Breast epithelium (tissue), 4 donors: ENCODE results near the gene ABHD11. TPM values are rescaled to one million over a fixed set of nuclear protein-coding genes. Genes with fewer than 3 reads are reported as not detected.

ENCODE experiments used
- DNase-seq, 2 donors: peaks; one replicate each; pipeline ENCODE4 v3.0.0-alpha.2; 2019; ENCODE audit warnings: low spot score in 2 of 2
- H3K27ac ChIP-seq, 2 donors: fragments of 200-600 bp; sonication (generic) in 1 of 2; one replicate each; pipeline ENCODE4 v1.5.1; 2016 to 2019; ENCODE audit warnings: mild to moderate bottlenecking in 1 of 2
- H3K27me3 ChIP-seq, 2 donors: fragments of 200-600 bp; sonication (generic) in 1 of 2; one replicate each; pipeline versions ENCODE4 v1.5.1 to v1.6.0; 2017 to 2019; ENCODE audit warnings: control low read depth in 1 of 2, mild to moderate bottlenecking in 1 of 2
- H3K36me3 ChIP-seq: fragments of 200-600 bp; one replicate; pipeline ENCODE4 v1.5.1; 2019
- H3K4me1 ChIP-seq, 2 donors: fragments of 200-600 bp; sonication (generic); one replicate each; pipeline ENCODE4 v1.5.1; 2016 to 2019; ENCODE audit warnings: control low read depth in 1 of 2
- H3K4me3 ChIP-seq, 3 donors: fragments of 200-600 bp; sonication (generic); 1 replicate in 2 of 3; 2 replicates in 1 of 3; pipeline ENCODE4 v1.5.1; 2016 to 2019; ENCODE audit warnings: mild to moderate bottlenecking in 3 of 3, moderate library complexity in 2 of 3
- H3K9me3 ChIP-seq, 2 donors: fragments of 200-600 bp; sonication (generic) in 1 of 2; one replicate each; pipeline ENCODE4 v1.5.1; 2016 to 2019; ENCODE audit warnings: control low read depth in 1 of 2
- POLR2A ChIP-seq: fragments of 450-650 bp; IDR thresholded peaks from one replicate; pipeline ENCODE4 v1.6.1; 2016; ENCODE audit warnings: antibody characterized with exemption, mild to moderate bottlenecking, moderate library complexity
- POLR2AphosphoS5 ChIP-seq, 3 donors: sonication (generic); formaldehyde crosslinking; IDR thresholded peaks; one replicate each; pipeline ENCODE4 v1.6.1; 2017; ENCODE audit warnings: antibody characterized with exemption in 3 of 3
- intact Hi-C: fragments of 100-400 bp; cut with DNase I; formaldehyde crosslinking; loops from one replicate; pipeline ENCODE4 v1.15.1; 2023; ENCODE audit warnings: low total_unique reads
- total RNA-seq, 3 donors: library from RNA; depleted of rRNA; stranded (reverse); fragments of >200 nt; gene quantifications; one replicate each; pipeline ENCODE4 v1.1.0, GENCODE V29; 2016
- TF ChIP-seq, protein P1 (sequence below), 3 donors: fragments of 450-650 bp; IDR thresholded peaks; one replicate each; pipeline ENCODE4 v1.5.1; 2016 to 2017; ENCODE audit warnings: antibody characterized with exemption in 3 of 3, mild to moderate bottlenecking in 3 of 3, moderate library complexity in 3 of 3

ABHD11 gene
- total RNA-seq, 3 donors from 2014 or later = 10.9 to 57.8 (median 36.4) TPM

- H3K4me3 ChIP-seq = no peak overlapping the region
- intact Hi-C loops = no loop called here
- H3K27ac ChIP-seq = no peak overlapping the region
- peaks cover 3% of the 10 kb centered on the region for H3K36me3 ChIP-seq
- H3K9me3 ChIP-seq = no peaks in the 10 kb centered on the region
- no peaks in the 10 kb centered on the region for H3K4me1 ChIP-seq
- TF ChIP-seq POLR2AphosphoS5 (IDR thresholded peaks at IDR 0.05) = no peak
- no peak for TF ChIP-seq POLR2A
- TF ChIP-seq, protein P1, sequence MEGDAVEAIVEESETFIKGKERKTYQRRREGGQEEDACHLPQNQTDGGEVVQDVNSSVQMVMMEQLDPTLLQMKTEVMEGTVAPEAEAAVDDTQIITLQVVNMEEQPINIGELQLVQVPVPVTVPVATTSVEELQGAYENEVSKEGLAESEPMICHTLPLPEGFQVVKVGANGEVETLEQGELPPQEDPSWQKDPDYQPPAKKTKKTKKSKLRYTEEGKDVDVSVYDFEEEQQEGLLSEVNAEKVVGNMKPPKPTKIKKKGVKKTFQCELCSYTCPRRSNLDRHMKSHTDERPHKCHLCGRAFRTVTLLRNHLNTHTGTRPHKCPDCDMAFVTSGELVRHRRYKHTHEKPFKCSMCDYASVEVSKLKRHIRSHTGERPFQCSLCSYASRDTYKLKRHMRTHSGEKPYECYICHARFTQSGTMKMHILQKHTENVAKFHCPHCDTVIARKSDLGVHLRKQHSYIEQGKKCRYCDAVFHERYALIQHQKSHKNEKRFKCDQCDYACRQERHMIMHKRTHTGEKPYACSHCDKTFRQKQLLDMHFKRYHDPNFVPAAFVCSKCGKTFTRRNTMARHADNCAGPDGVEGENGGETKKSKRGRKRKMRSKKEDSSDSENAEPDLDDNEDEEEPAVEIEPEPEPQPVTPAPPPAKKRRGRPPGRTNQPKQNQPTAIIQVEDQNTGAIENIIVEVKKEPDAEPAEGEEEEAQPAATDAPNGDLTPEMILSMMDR (IDR thresholded peaks at IDR 0.05) = no peak
- DNase-seq = no peak
- H3K27me3 ChIP-seq = no peaks in the 10 kb centered on the region
Observed at GRCh38 chr7:73700581-73701134, 37.9 kb downstream of the ABHD11 start.

DNA sequence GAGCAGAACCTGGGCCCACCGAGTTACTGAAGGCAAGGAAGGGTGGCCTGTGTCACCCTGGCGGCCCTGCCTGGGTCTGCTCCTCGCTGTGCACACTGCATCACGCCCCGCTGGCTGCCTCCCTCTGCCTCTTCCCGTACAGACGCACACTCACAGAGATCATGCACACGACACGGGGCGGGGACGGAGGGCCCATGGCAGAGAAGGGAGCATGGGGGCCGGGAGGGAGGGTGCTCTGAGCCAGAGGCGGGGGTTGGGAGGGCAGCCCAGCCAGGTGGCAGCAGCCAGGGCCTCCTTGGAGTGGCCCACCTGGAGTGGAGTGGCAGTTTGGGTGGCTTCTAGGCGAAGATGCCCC, 38.6 kb downstream of the ABHD11 start:
- TF ChIP-seq POLR2AphosphoS5 (IDR thresholded peaks at IDR 0.05) = no peak
- TF ChIP-seq, protein P1 (IDR thresholded peaks at IDR 0.05) = no peak
- TF ChIP-seq POLR2A = no peak
- no peaks in the 10 kb centered on the region for H3K4me1 ChIP-seq
- intact Hi-C loops = no loop called here
- no peak overlapping the region for H3K27ac ChIP-seq
- no peaks in the 10 kb centered on the region for H3K9me3 ChIP-seq
- no peak overlapping the region for H3K4me3 ChIP-seq
- H3K27me3 ChIP-seq = no peaks in the 10 kb centered on the region
- H3K36me3 ChIP-seq = peaks cover 3% of the 10 kb centered on the region
- no peak for DNase-seq

GRCh38 chr7:73699370-73700068, 39.1 kb downstream of the ABHD11 start:
- Histone ChIP-seq H3K36me3 (peaks cover 3% of the 10 kb centered on the region), H3K9me3 (no peaks in the 10 kb centered on the region), H3K4me3 (no peak overlapping the region), H3K27me3 (no peaks in the 10 kb centered on the region), H3K4me1 (no peaks in the 10 kb centered on the region), H3K27ac (no peak overlapping the region)
- no peak for DNase-seq
- TF ChIP-seq, protein P1 (IDR thresholded peaks at IDR 0.05) = no peak
- TF ChIP-seq POLR2AphosphoS5 (IDR thresholded peaks at IDR 0.05) (no peak), POLR2A (no peak)
- intact Hi-C loops = no loop called here

- no peak overlapping the region for H3K4me3 ChIP-seq
- TF ChIP-seq, protein P1 (IDR thresholded peaks at IDR 0.05) = no peak
- TF ChIP-seq POLR2AphosphoS5 (IDR thresholded peaks at IDR 0.05) (no peak), POLR2A (no peak)
- H3K36me3 ChIP-seq = peaks cover 3% of the 10 kb centered on the region
- H3K9me3 ChIP-seq = no peaks in the 10 kb centered on the region
- no peak overlapping the region for H3K27ac ChIP-seq
- DNase-seq = no peak
- H3K27me3 ChIP-seq = no peaks in the 10 kb centered on the region
- no peaks in the 10 kb centered on the region for H3K4me1 ChIP-seq
- intact Hi-C loops = no loop called here
Observed at GRCh38 chr7:73698410-73698809, 40.2 kb downstream of the ABHD11 start.

DNA sequence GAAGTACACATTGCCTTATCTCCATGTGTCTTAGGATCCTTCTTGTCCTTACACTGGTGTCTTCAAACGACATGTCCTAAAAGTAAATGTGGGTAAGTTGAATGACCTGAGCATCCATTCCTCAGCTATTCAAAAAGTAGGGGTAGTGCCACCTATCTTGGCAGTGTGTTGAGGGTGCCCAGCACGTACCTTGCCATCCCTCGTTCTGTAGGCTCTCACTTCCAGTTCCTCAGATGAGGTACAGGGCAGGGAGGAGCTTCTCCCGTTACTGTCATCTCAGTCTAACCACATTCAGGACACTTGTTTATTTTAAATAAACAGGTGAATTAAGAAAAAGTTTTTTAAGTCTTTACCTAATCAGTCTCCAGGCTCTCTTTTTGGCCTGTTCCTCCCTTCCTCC, 42.2 kb downstream of the ABHD11 start:
- DNase-seq = no peak
- H3K27me3 ChIP-seq = no peaks in the 10 kb centered on the region
- H3K27ac ChIP-seq = no peak overlapping the region
- peaks cover 3% of the 10 kb centered on the region for H3K36me3 ChIP-seq
- TF ChIP-seq POLR2AphosphoS5 (IDR thresholded peaks at IDR 0.05) (no peak), POLR2A (no peak)
- TF ChIP-seq, protein P1 (IDR thresholded peaks at IDR 0.05) = no peak
- H3K9me3 ChIP-seq = no peaks in the 10 kb centered on the region
- H3K4me3 ChIP-seq = no peak overlapping the region
- no peaks in the 10 kb centered on the region for H3K4me1 ChIP-seq
- intact Hi-C loops = no loop called here
